GM06990 (cell line): ENCODE results near the gene RABEPK.
A peak's percentile ranks its signal among the peaks of the same experiment; 100 is the strongest.
"Not testable (repeated sequence)": the region's sequence is repeated elsewhere in the genome, so short reads cannot be mapped to it uniquely, and the experiment has no call there.

Source experiments
- DNase-seq: peaks from one replicate; pipeline ENCODE4 v3.0.0-alpha.2; 2011; ENCODE audit not compliant: insufficient read length; ENCODE audit errors: extremely low read depth
- H3K27me3 ChIP-seq: replicated peaks from 2 replicates; pipeline ENCODE4 v1.6.0; 2011; ENCODE audit warnings: low read length; ENCODE audit not compliant: control insufficient read depth, insufficient read depth
- H3K36me3 ChIP-seq: 2 replicates; pipeline ENCODE4 v1.5.1; 2011; ENCODE audit warnings: low read length; ENCODE audit not compliant: control insufficient read depth, insufficient read depth
- H3K4me3 ChIP-seq: replicated peaks from 2 replicates; pipeline ENCODE4 v1.5.1; 2011; ENCODE audit warnings: low read depth, mild to moderate bottlenecking, control low read depth, low read length
- TF ChIP-seq, protein P1 (sequence below): IDR thresholded peaks from 2 replicates; pipeline ENCODE4 v1.5.1; 2011; ENCODE audit warnings: low read length, control low read depth, mild to moderate bottlenecking, inconsistent platforms; ENCODE audit not compliant: insufficient read depth, poor library complexity, severe bottlenecking

The RABEPK gene

DNA sequence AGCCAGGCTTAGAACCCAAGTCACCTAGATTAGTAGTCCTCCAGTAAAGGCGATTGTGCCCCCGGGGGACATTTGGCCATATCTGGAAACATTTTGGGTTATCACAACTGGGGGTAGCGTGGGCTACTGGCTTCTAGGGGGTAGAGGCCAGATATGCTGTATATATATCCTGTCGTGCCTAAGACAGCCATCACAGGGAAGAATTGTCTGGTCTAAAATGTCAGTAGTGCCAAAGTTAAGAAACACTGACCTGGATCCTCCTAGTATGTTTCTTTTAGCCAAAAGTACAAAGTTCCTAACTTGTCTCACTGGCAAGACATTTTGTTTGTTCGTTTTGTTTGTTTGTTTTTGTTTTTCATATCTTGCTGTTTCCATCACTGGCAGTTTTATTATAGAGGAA is 13.8 kb downstream of the RABEPK start:
- H3K36me3 ChIP-seq, result peaks cover 3% of the 10 kb centered on the region; the same call in 1 of the 2 replicates
- TF ChIP-seq, protein P1, sequence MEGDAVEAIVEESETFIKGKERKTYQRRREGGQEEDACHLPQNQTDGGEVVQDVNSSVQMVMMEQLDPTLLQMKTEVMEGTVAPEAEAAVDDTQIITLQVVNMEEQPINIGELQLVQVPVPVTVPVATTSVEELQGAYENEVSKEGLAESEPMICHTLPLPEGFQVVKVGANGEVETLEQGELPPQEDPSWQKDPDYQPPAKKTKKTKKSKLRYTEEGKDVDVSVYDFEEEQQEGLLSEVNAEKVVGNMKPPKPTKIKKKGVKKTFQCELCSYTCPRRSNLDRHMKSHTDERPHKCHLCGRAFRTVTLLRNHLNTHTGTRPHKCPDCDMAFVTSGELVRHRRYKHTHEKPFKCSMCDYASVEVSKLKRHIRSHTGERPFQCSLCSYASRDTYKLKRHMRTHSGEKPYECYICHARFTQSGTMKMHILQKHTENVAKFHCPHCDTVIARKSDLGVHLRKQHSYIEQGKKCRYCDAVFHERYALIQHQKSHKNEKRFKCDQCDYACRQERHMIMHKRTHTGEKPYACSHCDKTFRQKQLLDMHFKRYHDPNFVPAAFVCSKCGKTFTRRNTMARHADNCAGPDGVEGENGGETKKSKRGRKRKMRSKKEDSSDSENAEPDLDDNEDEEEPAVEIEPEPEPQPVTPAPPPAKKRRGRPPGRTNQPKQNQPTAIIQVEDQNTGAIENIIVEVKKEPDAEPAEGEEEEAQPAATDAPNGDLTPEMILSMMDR, result no peak
- DNase-seq, result no peak
- H3K4me3 ChIP-seq, result no peak overlapping the region
- no peaks in the 10 kb centered on the region for H3K27me3 ChIP-seq

DNA sequence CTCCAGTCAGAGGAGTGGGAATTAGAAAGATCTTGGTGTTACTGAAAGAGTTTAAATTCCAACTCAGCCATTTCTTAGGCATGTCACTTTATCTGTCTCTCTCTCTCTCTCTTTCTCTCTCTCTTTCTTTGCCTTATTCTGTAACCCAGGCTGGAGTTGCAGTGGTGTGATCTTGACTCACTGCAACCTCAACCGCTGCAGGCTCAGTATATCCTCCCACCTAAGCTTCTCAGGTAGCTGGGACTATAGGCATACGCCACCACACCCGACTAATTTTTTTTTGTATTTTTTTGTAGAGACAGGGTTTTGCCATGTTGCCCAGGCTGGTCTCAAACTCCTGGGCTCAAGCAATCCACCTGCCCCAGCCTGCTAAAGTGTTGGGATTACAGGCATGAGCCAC is 18.3 kb downstream of the RABEPK start:
- H3K4me3 ChIP-seq, result no peak overlapping the region
- peaks cover 4% of the 10 kb centered on the region for H3K36me3 ChIP-seq
- DNase-seq, result no peak
- TF ChIP-seq, protein P1, result no peak
- H3K27me3 ChIP-seq, result no peaks in the 10 kb centered on the region

DNA sequence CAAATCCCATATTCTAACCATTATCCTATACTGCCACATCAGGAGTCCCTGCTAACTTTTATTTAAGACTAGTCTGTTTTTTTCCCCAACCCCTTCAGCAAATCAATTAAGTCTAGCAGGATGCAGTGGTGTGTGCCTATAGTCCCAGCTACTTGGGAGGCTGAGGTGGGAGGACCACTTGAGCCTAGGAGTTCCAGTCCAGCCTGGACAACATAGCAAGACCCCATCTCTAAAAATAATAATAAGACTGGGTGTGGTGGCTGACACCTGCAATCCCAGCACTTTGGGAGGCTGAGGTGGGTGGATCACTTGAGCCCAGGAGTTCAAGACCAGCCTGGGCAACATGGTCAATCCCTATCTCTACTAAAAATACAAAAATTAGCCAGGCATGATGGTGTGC is 24.5 kb downstream of the RABEPK start:
- not testable (repeated sequence) for DNase-seq, H3K27me3 ChIP-seq, H3K36me3 ChIP-seq, H3K4me3 ChIP-seq

DNA sequence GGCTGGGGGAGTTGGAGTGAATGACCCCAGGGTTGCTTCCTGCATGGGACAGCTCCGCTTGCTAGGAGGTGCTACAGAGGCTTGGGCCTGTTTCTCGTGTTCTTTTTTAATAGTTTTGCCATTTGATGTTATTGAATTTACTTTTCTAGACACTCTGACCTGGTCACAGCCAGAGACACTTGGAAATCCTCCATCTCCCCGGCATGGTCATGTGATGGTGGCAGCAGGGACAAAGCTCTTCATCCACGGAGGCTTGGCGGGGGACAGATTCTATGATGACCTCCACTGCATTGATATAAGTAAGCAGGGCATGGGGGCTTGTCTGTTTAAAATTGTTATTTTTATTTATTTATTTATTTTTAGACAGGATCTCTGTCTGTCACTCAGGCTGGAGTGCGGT is 27.4 kb downstream of the RABEPK start:
- H3K27me3 ChIP-seq, result no peaks in the 10 kb centered on the region
- TF ChIP-seq, protein P1, result no peak
- DNase-seq, result no peak
- H3K4me3 ChIP-seq, result no peak overlapping the region
- H3K36me3 ChIP-seq, result 0 out of 2 replicates have a peak, but pooled peaks cover 3% of the 10 kb centered on the region

DNA sequence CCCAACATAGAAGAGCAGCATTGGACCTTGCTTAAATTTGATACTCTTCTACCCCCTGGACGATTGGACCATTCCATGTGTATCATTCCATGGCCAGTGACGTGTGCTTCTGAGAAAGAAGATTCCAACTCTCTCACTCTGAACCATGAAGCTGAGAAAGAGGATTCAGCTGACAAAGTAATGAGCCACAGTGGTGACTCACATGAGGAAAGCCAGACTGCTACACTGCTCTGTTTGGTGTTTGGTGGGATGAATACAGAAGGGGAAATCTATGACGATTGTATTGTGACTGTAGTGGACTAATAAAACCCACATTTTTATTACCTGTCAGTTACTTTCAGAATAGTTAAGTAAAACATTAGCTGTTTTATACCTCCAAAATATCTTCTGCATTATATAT is 33.3 kb downstream of the RABEPK start:
- Histone ChIP-seq H3K27me3 (no peaks in the 10 kb centered on the region), H3K4me3 (no peak overlapping the region), H3K36me3 (peaks cover 10% of the 10 kb centered on the region)
- TF ChIP-seq, protein P1, result no peak
- no peak for DNase-seq

DNA sequence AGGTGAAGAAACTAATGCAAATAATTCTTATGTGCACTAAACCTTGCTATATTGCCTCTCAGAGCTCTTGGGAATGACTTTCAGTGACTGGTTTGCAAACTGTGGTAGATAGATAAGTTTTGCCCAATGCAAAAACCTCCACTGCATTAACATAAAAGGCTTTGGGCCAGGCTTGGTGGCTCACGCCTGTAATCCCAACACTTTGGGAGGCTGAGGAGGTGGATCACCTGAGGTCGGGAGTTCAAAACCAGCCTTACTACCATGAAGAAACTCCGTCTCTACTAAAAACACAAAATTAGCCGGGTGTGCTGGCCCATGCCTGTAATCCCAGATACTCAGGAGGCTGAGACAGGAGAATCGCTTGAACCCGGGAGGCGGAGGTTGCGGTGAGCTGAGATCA is 33.8 kb downstream of the RABEPK start:
- H3K36me3 ChIP-seq, result peaks cover 15% of the 10 kb centered on the region
- H3K27me3 ChIP-seq, DNase-seq, H3K4me3 ChIP-seq: not testable (repeated sequence)

DNA sequence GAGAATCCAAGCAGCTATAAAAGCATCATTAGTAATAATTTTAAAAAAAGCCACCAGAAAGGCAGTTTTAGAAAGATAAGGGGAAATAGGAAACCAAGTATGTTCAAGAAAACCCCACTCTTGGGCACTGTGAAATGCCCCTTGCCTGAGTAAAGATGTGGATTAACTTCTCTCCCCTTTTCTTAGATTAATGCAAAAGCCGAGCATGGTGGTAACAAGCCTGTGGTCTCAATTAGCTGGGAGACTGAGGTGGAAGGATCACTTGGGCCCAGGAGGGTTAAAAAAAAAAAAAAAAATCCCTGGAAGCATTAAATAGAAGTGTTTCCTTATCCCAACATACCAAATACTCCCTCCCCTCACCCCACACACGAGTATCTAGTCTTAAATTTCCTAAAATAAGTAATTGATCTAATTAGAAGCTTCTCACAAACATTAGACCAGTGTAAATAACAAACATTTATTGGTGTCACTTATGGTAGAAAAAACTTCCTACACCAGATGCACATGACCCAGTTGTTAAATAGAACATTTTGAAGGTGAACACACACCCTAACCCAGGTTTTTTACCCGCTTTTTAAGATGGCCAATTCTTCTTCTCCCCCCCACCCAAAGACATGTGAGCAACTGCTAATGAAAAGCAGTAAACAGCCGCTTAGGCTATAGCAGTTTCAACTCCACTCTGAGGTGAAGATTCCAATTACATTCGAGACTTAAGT is 35.6 kb downstream of the RABEPK start:
- no peak overlapping the region; the same call in 1 of the 2 replicates for H3K4me3 ChIP-seq

DNA sequence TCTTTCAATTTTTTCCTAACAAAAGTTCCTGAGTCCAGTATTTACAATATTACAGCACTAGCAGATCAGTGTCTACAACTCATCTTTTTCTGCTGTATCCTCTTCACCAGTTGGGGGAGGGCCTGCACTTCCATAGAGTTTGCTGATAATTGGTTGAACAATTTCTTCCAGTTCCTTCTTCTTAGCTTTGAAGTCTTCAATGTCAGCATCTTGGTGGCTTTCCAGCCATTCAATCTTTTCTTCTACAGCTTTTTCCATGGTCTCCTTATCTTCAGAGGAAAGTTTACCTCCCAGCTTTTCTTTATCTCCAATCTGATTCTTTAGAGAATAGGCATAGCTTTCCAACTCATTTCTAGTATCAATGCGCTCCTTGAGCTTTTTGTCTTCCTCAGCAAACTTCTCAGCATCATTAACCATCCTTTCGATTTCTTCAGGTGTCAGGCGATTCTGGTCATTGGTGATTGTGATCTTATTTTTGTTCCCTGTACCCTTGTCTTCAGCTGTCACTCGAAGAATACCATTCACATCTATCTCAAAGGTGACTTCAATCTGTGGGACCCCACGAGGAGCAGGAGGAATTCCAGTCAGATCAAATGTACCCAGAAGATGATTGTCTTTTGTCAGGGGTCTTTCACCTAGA is 36.3 kb downstream of the RABEPK start:
- H3K27me3 ChIP-seq, DNase-seq: not testable (repeated sequence)
- H3K36me3 ChIP-seq, result peaks cover 17% of the 10 kb centered on the region
- H3K4me3 ChIP-seq, result peak overlapping the region; percentile 99

More for the DNA sequence above, 35.6 kb downstream of the RABEPK start:
- Histone ChIP-seq H3K27me3 (no peaks in the 10 kb centered on the region), H3K36me3 (peaks cover 17% of the 10 kb centered on the region)
- no peak for DNase-seq
- TF ChIP-seq, protein P1, result no peak
